Left lobe of liver (tissue), 2 donors: ENCODE results near the gene FAF1. TPM values are rescaled to one million over a fixed set of nuclear protein-coding genes. Genes with fewer than 3 reads are reported as not detected.
"Not testable (repeated sequence)": the region's sequence is repeated elsewhere in the genome, so short reads cannot be mapped to it uniquely, and the experiment has no call there.

Source experiments
- ATAC-seq: fragments of 200-7000 bp; cut with Tn5 transposase; one replicate; pipeline ENCODE4 v1.9.1; 2020; ENCODE audit warnings: mild to moderate bottlenecking, moderate library complexity
- DNase-seq: peaks from one replicate; pipeline ENCODE4 v3.0.0-alpha.2; 2020; ENCODE audit warnings: low spot score
- total RNA-seq: library from RNA; stranded (reverse); gene quantifications from one replicate; pipeline ENCODE4 v1.2.1, GENCODE V29; 2021
- donor health status: DM: no; HTN: no; CAD: no; lungs with moderate emphysema.
- donor health status: DM: no; HTN: yes; CAD: no.

FAF1 gene
- total RNA-seq, 1 donor from 2014 or later: 22.3 TPM

GRCh38 chr1:50967416-50968157 is 7.5 kb upstream of the FAF1 start:
- no peak for DNase-seq

GRCh38 chr1:50966991-50967390 is 6.9 kb upstream of the FAF1 start:
- ATAC-seq: no peak
- no peak for DNase-seq

More at GRCh38 chr1:50967416-50968157, 7.5 kb upstream of the FAF1 start:
- ATAC-seq: no peak

- ATAC-seq: no peak
These were observed 4.8 kb upstream of the FAF1 start for GRCh38 chr1:50964863-50965262.

GRCh38 chr1:50959303-50959912 is 659 bp downstream of the FAF1 start:
- DNase-seq (no peak), ATAC-seq (peak; percentile 32)

More at GRCh38 chr1:50964863-50965262, 4.8 kb upstream of the FAF1 start:
- DNase-seq: no peak

- ATAC-seq (no peak), DNase-seq (no peak)
These were observed 5.0 kb downstream of the FAF1 start for GRCh38 chr1:50955116-50955515.

- DNase-seq, ATAC-seq: not testable (repeated sequence)
These were observed 7.5 kb downstream of the FAF1 start for GRCh38 chr1:50952566-50952965.

- ATAC-seq (peak; percentile 55), DNase-seq (no peak)
These were observed 9.7 kb downstream of the FAF1 start for GRCh38 chr1:50950396-50950795.

- DNase-seq (no peak), ATAC-seq (peak; percentile 87)
These were observed 10.6 kb downstream of the FAF1 start for GRCh38 chr1:50949286-50949982.

GRCh38 chr1:50942334-50942733 is 17.7 kb downstream of the FAF1 start:
- DNase-seq (no peak), ATAC-seq (no peak)

GRCh38 chr1:50940291-50940690 is 19.8 kb downstream of the FAF1 start:
- DNase-seq: no peak
- ATAC-seq: no peak

- ATAC-seq: no peak
- no peak for DNase-seq
These were observed 23.7 kb downstream of the FAF1 start for GRCh38 chr1:50936321-50936720.

- DNase-seq, ATAC-seq: not testable (repeated sequence)
These were observed 24.8 kb downstream of the FAF1 start for GRCh38 chr1:50935276-50935675.

- no peak for ATAC-seq
- DNase-seq: no peak
These were observed 25.2 kb downstream of the FAF1 start for GRCh38 chr1:50934838-50935237.

GRCh38 chr1:50933770-50934169 is 26.3 kb downstream of the FAF1 start:
- DNase-seq, ATAC-seq: not testable (repeated sequence)

- DNase-seq, ATAC-seq: not testable (repeated sequence)
These were observed 28.0 kb downstream of the FAF1 start for GRCh38 chr1:50932043-50932442.

GRCh38 chr1:50930965-50931737 is 28.9 kb downstream of the FAF1 start:
- ATAC-seq: no peak
- DNase-seq: no peak

- ATAC-seq (no peak), DNase-seq (no peak)
These were observed 29.9 kb downstream of the FAF1 start for GRCh38 chr1:50930193-50930592.

GRCh38 chr1:50929376-50929958 is 30.6 kb downstream of the FAF1 start:
- DNase-seq: no peak

GRCh38 chr1:50923564-50923963 is 36.5 kb downstream of the FAF1 start:
- no peak for DNase-seq
- no peak for ATAC-seq

More at GRCh38 chr1:50929376-50929958, 30.6 kb downstream of the FAF1 start:
- ATAC-seq: peak; percentile 57

GRCh38 chr1:50921029-50921428 is 39.0 kb downstream of the FAF1 start:
- DNase-seq (no peak), ATAC-seq (no peak)

- ATAC-seq: no peak
- no peak for DNase-seq
These were observed 39.7 kb downstream of the FAF1 start for GRCh38 chr1:50920409-50920808.
